ENCODE measurements around the gene SDK2. TPM values are rescaled to one million over a fixed set of nuclear protein-coding genes. Genes with fewer than 3 reads are reported as not detected.

The SDK2 gene
- total RNA-seq, 3 donors from 2014 or later (not counting 1 experiment from before 2014, with no cell fraction given): 0.41 to 0.90 (median 0.49) TPM

DNA sequence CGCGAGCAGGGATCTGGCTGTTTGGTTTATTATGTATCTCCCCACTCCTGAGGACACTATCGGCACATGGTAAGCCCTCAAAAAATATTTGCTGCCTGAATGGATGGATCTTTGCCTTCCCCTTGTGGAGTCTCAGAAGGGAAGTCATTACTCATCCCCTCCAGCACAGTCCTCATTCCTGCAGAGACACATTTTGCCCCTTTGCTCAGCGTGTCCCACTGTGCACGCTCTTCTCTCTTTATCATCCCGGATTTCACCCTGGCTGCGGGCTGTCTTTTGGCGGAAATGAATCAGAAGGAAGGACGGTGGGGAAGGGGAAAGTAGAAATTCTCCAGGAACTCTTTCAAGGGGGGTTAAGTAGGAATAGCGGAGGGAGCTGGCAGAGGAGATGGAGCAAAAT, 207.3 kb downstream of the SDK2 start:
- Mint-ChIP-seq H3K4me1 (no peaks in the 10 kb centered on the region), H3K4me3 (no peak overlapping the region), H3K27ac (peak overlapping the region in 1 of 2 donors; percentile 20), H3K9me3 (no peaks in the 10 kb centered on the region), H3K27me3 (ENCODE audit: low read depth in 2 of 2) (no peaks in the 10 kb centered on the region), H3K36me3 (no peaks in the 10 kb centered on the region)
- no peak for ATAC-seq
- Histone ChIP-seq H3K27ac (ENCODE audit: low read length) (no peak overlapping the region), H3K4me3 (ENCODE audit: low read length) (no peak overlapping the region), H3K9me3 (ENCODE audit: control insufficient read depth, insufficient read depth, low read length) (no peaks in the 10 kb centered on the region), H3K36me3 (ENCODE audit: control insufficient read depth, insufficient read depth, low read length) (no peaks in the 10 kb centered on the region), H3K27me3 (ENCODE audit: control insufficient read depth, insufficient read depth, low read length) (no peaks in the 10 kb centered on the region), H3K4me1 (ENCODE audit: control insufficient read depth, insufficient read depth, low read length) (no peaks in the 10 kb centered on the region)
- intact Hi-C loops (cut with micrococcal nuclease): no loop called here
- TF ChIP-seq, protein P1, sequence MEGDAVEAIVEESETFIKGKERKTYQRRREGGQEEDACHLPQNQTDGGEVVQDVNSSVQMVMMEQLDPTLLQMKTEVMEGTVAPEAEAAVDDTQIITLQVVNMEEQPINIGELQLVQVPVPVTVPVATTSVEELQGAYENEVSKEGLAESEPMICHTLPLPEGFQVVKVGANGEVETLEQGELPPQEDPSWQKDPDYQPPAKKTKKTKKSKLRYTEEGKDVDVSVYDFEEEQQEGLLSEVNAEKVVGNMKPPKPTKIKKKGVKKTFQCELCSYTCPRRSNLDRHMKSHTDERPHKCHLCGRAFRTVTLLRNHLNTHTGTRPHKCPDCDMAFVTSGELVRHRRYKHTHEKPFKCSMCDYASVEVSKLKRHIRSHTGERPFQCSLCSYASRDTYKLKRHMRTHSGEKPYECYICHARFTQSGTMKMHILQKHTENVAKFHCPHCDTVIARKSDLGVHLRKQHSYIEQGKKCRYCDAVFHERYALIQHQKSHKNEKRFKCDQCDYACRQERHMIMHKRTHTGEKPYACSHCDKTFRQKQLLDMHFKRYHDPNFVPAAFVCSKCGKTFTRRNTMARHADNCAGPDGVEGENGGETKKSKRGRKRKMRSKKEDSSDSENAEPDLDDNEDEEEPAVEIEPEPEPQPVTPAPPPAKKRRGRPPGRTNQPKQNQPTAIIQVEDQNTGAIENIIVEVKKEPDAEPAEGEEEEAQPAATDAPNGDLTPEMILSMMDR (IDR thresholded peaks at IDR 0.05): no peak
- WGBS (ENCODE audit: insufficient coverage): 91% methylated on average over 10 of the region's 10 CpGs
- no peak for DNase-seq

DNA sequence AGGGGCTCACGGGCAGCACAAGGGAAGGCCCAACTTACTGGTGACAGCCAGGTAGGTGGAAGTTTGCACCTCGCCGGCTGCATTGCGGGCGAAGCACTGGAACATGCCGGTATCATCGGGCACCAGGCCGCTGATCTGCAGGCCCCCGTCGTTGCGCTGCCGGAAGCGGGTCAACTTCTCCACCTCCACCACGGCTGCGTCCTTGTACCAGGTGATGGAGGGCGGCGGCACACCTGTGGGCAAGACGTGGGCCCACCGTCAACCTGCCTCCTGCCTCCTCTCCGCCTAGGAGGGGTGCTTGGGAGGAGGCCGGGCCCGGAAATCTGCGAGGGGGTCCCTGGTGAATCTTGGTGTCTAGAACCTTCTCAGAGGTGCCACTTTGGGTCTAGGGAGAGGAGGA, 208.8 kb downstream of the SDK2 start:
- intact Hi-C loops (cut with micrococcal nuclease): no loop called here
- Histone ChIP-seq H3K9me3 (ENCODE audit: control insufficient read depth, insufficient read depth, low read length) (no peaks in the 10 kb centered on the region), H3K27me3 (ENCODE audit: control insufficient read depth, insufficient read depth, low read length) (no peaks in the 10 kb centered on the region), H3K4me1 (ENCODE audit: control insufficient read depth, insufficient read depth, low read length) (no peaks in the 10 kb centered on the region), H3K27ac (ENCODE audit: low read length) (no peak overlapping the region), H3K4me3 (ENCODE audit: low read length) (no peak overlapping the region), H3K36me3 (ENCODE audit: control insufficient read depth, insufficient read depth, low read length) (no peaks in the 10 kb centered on the region)
- no peak overlapping the region for H3K4me3 Mint-ChIP-seq
- H3K9me3 Mint-ChIP-seq: no peaks in the 10 kb centered on the region
- no peaks in the 10 kb centered on the region for H3K27me3 Mint-ChIP-seq (ENCODE audit: low read depth in 2 of 2)
- no peak for DNase-seq
- 98% methylated on average over 23 of the region's 23 CpGs for WGBS (ENCODE audit: insufficient coverage)
- no peak overlapping the region for H3K27ac Mint-ChIP-seq
- TF ChIP-seq, protein P1 (IDR thresholded peaks at IDR 0.05): no peak
- H3K4me1 Mint-ChIP-seq: no peaks in the 10 kb centered on the region
- no peak for ATAC-seq
- no peaks in the 10 kb centered on the region for H3K36me3 Mint-ChIP-seq

GRCh38 chr17:73434154-73434553, 210.1 kb downstream of the SDK2 start:
- intact Hi-C loops (cut with micrococcal nuclease): no loop called here
- ATAC-seq: no peak
- H3K4me3 Mint-ChIP-seq: no peak overlapping the region

DNA sequence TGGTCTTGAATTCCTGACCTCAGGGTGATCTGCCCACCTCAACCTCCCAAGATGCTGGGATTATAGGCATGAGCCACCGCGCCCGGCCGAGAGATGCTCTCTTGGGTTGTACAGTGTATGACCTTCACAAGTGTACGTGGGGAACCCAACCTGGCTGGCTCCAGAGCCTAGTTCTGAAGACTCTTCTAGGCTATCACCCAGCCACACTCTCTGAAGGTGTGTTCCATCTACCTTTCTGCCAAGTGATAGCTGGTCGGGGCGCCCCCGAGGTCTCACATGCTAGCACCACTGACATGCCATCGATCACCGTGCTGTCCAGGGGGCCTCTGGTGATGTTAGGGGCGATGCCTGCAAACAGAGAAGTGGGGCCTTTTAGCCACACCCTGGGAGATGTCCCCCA, 210.7 kb downstream of the SDK2 start:
- Histone ChIP-seq H3K36me3 (ENCODE audit: control insufficient read depth, insufficient read depth, low read length) (no peaks in the 10 kb centered on the region), H3K27ac (ENCODE audit: low read length) (no peak overlapping the region), H3K27me3 (ENCODE audit: control insufficient read depth, insufficient read depth, low read length) (no peaks in the 10 kb centered on the region), H3K9me3 (ENCODE audit: control insufficient read depth, insufficient read depth, low read length) (no peaks in the 10 kb centered on the region), H3K4me1 (ENCODE audit: control insufficient read depth, insufficient read depth, low read length) (peaks cover 4% of the 10 kb centered on the region), H3K4me3 (ENCODE audit: low read length) (no peak overlapping the region)
- intact Hi-C loops (cut with micrococcal nuclease): no loop called here
- peaks cover 0 to 3% of the 10 kb centered on the region in 2 donors for H3K27me3 Mint-ChIP-seq (ENCODE audit: low read depth in 2 of 2)
- WGBS (ENCODE audit: insufficient coverage): 94% methylated on average over 11 of the region's 11 CpGs
- H3K27ac Mint-ChIP-seq: no peak overlapping the region
- peaks cover 0 to 4% of the 10 kb centered on the region in 2 donors for H3K4me1 Mint-ChIP-seq
- TF ChIP-seq, protein P1 (IDR thresholded peaks at IDR 0.05): no peak
- H3K4me3 Mint-ChIP-seq: no peak overlapping the region
- ATAC-seq (no peak), DNase-seq (no peak)
- no peaks in the 10 kb centered on the region for H3K9me3 Mint-ChIP-seq
- no peaks in the 10 kb centered on the region for H3K36me3 Mint-ChIP-seq

More at GRCh38 chr17:73434154-73434553, 210.1 kb downstream of the SDK2 start:
- peaks cover 0 to 3% of the 10 kb centered on the region in 2 donors for H3K27me3 Mint-ChIP-seq (ENCODE audit: low read depth in 2 of 2)
- Histone ChIP-seq H3K27ac (ENCODE audit: low read length) (no peak overlapping the region), H3K4me3 (ENCODE audit: low read length) (no peak overlapping the region), H3K4me1 (ENCODE audit: control insufficient read depth, insufficient read depth, low read length) (peaks cover 4% of the 10 kb centered on the region), H3K27me3 (ENCODE audit: control insufficient read depth, insufficient read depth, low read length) (no peaks in the 10 kb centered on the region), H3K36me3 (ENCODE audit: control insufficient read depth, insufficient read depth, low read length) (no peaks in the 10 kb centered on the region), H3K9me3 (ENCODE audit: control insufficient read depth, insufficient read depth, low read length) (no peaks in the 10 kb centered on the region)
- 88% methylated on average over 8 of the region's 8 CpGs for WGBS (ENCODE audit: insufficient coverage)
- peaks cover 0 to 4% of the 10 kb centered on the region in 2 donors for H3K4me1 Mint-ChIP-seq
- DNase-seq: no peak
- H3K27ac Mint-ChIP-seq: no peak overlapping the region
- H3K36me3 Mint-ChIP-seq: no peaks in the 10 kb centered on the region
- H3K9me3 Mint-ChIP-seq: no peaks in the 10 kb centered on the region
- TF ChIP-seq, protein P1 (IDR thresholded peaks at IDR 0.05): no peak
